NAMALWA (cell line): Measurements from ENCODE around the gene TCF19.

ENCODE experiments used
- DNase-seq: peaks from one replicate; pipeline ENCODE4 v3.0.0-alpha.2; 2015; ENCODE audit warnings: low spot score

The TCF19 gene, protein sequence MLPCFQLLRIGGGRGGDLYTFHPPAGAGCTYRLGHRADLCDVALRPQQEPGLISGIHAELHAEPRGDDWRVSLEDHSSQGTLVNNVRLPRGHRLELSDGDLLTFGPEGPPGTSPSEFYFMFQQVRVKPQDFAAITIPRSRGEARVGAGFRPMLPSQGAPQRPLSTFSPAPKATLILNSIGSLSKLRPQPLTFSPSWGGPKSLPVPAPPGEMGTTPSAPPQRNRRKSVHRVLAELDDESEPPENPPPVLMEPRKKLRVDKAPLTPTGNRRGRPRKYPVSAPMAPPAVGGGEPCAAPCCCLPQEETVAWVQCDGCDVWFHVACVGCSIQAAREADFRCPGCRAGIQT

DNA sequence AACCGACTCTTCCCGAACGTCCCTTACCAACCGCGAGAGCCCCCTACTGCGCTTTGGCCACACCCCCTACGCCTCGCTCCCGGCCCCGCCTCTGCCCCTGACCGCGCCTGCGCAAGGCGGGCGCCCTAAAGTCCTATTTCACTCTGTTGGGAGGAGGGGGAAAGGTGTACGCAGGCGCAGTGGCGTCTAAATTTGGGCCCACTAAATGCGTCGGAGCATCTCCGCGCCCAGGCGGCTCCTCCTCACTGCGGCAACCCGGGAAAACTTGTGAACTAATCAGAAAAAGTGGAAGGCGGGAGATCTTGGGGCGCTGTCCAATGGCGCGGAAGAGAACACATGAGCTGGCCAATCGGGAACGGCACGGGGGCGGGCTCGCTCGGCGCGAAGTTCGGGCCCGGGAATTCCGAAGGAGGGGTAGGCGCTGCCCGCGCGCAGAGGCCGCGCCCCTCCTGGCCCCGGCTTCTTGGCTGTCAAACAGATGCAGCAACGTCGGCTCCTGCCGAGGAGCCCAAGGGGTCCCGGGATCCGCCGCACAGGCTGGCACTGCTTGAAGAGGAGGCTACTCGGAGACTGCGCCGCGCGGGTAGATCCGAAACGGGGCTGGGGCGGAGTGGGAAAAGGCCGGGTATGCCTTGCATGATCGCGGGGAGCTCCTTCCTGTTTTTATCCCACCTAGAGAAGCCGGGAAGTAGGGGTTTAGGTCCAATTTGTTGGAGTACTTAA is at the start of gene TCF19:
Gene TCF19, plus strand, starts transcription at position 450 of the 723 bp plus-strand sequence. CDS start 881 bp downstream, outside the sequence.
- DNase-seq: peak; percentile 99

DNA sequence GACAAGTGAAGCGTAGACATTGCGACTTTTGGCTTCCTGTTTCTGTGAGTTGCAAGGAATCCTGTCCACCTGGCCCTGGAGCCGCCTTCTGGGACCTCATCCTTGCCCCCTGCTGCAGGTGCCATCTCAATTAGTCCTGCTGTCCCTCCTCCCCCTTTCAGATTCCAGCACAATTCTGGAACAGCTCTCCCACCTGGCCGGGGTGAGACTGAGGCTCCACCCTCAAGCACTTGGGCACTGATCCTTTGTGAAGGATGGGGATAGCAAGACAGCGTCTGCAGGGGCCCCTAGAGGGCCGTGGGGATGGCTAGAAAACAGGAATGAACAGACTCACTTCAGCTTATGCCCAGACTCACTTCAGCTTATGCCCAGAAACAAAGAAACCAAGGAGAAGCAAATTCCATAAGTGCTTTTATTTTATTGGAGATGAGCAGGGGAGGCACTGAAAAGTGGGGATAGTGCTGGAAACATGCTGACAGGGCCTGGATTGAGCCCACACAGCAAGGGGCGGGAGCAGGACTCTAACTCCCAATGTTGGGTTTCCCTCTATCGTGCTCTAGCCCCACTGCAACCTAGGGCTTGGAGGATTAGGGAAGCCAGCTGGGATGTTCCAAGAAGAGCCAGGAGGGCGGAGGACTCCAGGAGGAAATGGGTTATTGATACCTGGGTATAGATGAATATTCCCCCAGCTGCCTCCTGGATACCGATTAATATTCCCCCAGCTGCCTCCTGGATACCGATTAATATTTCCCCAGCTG is 47.4 kb upstream of the TCF19 start:
- DNase-seq: no peak

DNA sequence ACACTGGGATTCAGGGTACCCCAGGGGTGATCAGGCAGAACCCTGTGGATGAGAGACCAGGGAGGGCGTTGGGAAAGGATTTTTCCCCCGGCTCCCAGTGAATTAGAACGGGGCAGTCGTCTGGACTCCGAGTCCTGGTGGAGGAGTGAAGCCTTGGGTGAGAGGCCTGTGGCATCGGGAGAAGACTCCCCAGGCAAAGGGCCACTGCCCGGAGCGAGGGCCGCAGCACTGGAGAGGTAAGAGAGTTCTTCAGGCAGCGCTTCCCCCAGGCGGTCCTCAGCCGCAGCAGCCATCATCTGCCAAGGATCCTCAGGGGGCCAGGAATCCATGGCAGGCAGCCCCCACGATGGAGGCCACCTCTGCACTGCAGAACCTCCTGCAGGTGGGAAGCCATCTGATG is 46.7 kb upstream of the TCF19 start:
- no peak for DNase-seq

DNA sequence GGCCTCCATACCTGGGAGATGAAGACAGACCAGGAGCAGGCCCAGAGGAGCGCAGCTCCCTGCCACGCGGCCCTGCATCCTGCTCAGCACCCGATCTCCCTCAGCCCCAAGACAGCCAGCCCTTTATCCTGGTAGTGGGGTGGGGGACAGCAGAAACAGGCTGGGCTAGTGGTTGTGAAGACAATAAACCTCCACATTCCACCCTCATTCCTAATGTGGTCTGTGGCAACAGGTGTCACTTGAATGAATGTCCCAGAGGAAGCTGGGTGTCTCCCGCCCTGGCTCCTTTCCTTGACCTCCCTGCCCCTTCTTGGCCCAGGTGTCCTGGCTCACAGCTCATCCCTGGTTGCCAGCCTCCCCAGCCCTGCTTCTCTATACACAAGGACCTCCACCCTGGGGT is 45.9 kb upstream of the TCF19 start, which contains the start of gene C6orf15:
Gene C6orf15, minus strand, starts transcription at position 98 of the 400 bp plus-strand sequence. Its CDS starts 20 bp downstream, at position 78.
- no peak for DNase-seq

DNA sequence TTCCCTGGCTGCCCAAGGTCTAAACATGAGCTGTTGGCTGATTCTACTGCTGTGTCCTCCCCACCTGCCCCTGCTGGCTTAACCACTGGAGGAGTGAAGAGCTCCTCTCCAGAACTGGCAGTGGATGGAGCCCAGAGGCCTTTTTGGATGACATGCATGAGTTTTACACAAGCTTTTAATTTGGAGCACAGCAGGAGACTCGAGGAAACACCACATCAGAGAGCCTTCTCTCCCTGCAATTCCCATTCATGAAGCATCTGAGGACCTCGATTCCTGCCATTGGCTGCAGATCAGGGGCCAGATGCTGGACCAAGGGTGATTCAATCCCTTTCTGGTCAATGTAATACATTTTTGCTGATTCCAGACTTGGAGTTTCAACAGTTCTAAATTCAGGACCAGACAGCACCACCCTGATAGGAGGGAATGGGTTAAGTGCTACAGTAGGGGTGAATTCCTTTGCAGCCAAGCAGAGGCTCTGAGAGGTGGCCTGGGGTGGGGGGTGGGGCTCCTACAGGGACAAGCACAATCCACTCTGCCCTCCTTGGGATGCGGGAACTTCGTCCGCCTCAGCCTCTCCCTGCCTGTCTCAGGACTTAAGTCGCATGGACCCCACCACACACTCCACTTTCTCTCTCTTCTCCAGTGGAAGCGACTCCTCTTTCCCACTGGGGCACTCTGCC is 44.4 kb upstream of the TCF19 start:
- DNase-seq: no peak

DNA sequence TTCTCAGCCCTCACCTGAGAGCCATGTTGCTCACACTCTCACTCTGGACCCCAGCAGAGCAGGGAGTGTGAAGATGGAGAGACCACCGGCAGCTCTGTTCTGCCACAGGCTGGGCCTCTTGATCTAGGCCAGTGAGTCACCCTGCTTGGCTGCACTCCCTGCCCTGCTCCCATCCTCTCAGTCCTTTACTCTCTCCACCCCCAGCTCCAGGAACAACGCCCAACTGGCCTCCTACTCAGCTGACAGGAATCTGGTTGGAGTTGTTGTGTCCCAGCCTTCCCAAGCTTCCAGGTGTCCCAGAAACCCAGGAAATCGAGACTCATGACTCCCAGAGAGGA is 43.9 kb upstream of the TCF19 start, which contains the start of gene PSORS1C1:
Gene PSORS1C1, plus strand, starts transcription at position 260 of the 338 bp plus-strand sequence. CDS start 14,833 bp downstream, outside the sequence.
- DNase-seq: no peak

DNA sequence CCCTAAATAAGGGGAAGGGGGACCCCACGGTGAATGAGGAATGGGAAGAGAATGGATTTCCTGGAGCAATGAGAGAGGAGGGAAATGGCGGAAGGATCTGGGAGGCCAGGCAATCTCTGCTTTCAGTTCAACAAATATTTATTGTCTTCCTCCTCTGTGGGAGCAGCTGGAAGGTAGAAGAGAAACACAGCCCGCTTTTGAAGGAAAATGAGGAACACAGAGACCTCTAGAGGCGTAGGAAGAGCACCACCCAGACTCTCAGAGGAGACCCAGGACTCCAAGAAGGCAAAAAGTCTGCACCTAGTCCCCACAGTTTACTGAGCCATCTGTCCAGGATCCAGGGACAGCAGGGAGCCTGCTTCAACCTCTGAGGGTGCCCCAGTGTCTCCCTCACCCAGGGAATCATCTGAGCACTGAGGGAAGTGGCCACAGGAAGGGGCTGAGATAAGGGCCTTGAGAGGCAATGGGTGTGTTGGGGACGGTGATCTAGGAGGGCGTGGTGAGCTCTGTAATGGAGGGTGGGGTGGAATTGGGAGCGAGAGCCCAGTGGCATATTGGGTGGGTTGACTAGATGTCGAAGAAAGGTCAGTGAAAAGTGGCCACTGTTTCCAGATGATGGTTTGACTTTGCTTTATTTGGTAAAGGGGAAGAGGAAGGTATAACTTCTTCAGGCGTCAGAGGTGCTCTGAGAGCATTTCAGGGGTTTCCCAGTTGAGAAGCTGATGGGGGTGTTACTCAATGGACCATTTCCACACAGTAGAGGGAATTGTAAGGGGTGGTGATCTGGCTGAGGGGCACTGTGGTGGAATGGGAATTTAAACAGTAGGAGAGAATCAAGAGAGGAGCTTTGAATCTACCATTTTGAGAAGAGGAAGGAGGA is 43.2 kb upstream of the TCF19 start:
- peak; percentile 27 for DNase-seq

DNA sequence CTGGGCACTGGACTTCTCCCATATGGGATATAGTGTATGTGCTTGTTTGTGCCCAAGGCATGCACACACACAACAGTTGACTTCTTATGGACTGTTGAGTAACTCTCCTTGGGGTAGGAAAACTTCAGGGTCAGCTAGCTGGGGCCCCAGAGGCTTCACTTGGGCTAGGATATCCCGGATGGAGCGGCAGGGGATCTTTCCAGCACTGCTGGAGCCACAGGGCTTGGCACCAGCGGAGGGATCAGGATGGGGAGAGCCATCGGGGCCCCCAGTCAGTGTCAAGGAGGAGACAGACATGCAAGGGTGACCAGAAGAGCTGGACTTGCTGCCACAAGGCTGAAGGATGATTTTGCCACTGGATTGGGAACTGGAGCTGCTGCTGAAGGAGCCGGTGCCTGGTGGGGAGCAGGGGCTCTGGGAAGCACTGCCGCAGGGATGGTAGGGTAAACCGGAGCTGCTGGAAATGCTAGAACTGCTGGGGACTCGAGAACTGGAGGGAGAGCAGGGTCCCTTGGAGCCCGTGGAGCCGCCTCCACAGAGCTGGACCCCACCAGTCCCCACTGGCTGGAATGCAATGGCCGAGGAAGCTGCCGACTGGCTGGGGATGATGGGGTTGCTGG is 42.3 kb upstream of the TCF19 start:
- DNase-seq: no peak

DNA sequence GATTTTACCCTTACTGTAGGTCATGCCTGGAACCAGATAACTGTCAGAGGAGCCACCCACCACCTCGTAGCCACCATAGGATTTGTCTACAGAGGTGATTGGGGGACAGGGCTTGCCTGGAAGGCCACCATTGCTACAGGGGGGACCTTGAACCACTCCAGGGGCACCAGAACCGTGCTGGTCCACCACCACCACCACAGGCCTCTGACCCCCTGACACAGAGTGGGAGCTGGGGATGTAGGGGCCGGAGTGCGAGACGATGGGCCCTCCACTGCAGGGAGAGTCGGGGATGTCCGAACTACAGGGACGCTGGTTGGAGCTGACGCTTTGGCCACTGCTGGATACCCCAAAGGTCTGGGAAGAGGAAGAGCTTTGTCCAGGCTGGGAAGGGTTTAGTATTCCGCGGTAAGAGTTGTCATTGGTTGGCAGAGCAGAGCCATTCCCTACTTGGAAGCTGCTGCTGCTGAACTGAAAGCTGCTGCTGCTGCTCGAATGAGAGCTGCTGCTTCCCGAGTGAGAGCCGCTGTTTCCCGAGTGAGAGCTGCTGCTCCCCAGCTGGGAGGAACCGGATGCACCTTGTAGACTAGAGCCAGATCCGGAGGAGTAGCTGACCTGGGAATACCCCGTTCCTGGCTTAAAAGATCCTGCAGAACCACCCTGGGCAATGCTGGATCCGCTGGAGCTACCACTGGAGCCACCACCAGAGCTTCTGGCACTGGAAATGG is 41.6 kb upstream of the TCF19 start:
- no peak for DNase-seq

DNA sequence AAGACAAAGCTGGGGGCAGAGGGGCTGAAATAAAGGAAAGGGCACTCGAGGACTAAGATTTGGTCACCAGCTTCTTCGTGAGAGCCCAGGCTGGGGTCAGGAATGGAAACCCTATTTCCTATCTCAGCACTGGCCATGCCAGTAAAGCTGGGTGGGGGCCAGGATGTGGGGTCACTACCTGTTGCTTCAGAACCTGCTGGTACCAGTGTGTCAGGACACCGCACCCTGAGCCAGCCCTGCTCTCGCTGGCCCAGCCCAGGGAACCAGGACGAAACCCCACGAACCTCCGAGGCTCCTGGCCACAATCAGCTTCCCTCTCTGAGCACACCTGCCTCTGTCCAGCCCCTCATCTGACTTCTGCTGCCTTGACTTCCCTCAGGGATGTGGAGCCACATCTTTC is 40.2 kb upstream of the TCF19 start:
- no peak for DNase-seq

DNA sequence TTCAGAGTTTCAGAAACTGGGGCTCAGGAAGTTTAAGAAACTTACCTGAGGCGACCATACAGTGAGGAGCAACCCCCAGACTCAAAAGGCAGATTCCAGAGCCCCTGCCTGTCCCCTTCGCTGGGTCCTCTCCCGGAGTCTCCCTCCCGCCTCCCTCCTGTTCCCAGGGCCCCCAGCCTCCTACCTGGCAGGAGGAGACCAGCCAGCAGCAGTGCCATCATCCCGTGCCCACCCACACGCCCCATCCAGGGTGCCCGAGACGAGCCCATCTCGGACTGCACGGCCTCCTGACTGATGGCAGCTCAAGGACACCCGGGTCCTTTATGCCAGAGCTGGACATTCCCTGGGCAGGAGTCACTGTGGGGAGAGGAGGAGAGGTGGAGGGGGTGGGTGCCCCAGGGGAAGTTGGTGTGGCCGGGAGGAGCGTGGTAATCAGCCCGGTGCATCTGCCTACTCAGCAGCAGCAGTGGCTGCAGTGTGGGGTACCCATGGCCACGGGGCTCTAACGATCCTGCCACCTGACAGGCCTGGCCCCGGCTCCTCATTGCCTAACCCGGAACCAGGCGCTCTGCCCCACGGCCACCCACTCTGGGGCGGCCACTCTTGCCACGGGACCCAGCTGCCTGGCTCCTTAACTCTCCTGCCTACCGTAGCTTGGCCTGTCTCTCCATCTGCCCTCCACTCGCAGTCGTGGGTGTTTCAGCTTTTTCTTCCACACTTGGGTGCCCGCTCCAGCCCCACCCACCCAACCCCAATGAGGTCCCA is 38.1 kb upstream of the TCF19 start, which contains the start of gene CDSN:
Gene CDSN, minus strand, starts transcription at position 296 of the 765 bp plus-strand sequence. Its CDS starts 27 bp downstream, at position 269.
- no peak for DNase-seq

DNA sequence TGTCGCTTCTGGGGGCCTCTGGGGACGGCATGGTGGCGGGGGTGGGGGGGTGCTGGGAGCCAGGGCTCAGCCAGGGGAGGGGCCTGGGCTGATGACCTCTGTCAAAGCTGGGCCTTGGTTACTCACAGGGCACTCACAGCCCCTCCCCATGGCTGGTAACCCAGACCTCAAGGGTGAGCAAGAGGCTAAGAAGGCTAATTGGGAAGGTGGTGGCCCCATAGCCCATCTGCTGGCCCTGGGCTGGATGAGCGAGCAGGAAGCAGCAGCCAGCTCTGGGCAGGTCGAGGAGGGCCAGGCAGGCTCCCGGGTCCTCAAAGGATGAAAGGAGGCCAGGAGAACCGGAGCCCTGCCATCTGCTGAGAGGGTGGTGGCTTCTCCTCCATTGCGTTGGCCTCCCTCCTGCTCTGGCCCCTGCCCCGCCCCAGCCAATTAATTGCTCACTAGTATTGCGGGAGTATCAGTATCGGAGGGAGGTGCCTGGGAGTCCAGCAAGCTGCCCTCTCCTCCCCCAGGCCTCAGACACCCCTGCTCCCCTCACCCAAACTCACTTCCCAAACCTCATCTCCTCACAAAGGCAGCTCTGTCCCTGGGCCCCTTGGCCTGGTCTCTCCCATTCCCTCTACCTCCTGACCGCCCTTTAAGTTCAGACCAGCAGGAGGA is 37.1 kb upstream of the TCF19 start:
- DNase-seq: no peak

DNA sequence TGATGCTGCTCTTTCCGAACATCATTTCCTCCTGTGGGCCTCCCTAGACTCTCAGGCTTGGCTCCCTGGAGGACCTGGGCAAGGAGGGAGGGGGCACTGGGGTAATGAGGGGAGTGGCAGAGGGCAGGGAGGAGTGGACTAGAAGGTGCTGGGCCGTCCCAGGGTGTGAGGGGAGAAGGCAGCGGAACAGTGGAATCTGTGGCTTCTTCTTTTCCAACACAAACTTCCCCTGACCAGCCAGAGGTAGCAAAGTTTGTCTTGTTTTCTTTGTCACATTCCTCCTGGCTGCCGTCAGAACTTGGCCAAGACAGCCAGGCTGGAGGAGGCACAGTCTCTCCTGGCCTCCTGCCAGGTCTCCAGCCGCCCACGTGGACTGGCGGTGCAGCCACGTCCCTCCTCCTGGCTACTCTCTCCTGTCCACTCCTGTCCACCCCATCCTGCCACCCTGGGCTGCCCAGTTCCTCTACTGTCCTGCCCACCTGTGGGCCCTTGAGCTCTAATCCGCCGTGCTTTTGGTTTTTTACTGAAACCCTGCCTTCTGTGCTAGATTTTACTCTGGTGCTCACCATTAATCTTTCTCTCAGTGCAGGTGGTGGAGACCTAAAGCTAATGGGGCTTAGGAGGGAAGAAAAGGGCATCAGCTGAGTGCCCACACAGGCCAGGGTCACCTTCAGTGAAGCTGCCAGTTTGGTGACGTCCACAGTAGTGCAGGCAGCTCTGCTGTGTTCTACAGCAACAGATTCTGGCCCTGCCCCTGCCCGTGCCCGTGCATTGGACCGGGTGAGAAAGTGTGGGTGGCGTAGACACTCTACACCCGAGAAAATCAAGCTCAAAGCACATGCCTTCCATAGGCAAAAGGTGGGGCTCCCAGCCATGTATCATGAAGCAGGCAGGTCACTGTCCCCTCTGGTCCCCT is 35.3 kb upstream of the TCF19 start:
- no peak for DNase-seq

DNA sequence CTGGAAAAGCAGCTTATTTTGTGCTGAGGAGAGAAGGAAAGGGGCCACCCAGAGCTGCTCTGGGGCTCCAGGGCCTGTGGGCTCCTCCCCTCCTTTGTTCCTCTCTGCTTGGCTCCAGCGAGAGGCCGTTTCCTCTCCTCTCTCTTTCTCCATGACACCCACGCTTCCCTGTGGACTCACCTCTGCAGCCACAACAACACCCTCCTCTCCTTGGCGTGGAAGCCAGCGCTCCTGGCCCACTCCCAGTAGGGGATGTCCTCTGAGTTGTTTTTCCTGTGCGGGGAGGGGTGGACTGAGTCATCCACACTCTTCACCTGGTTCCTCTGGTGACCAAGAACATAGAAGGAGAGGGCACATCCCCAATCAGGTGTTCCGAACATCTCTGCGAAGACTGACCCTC is 33.2 kb upstream of the TCF19 start:
- no peak for DNase-seq

DNA sequence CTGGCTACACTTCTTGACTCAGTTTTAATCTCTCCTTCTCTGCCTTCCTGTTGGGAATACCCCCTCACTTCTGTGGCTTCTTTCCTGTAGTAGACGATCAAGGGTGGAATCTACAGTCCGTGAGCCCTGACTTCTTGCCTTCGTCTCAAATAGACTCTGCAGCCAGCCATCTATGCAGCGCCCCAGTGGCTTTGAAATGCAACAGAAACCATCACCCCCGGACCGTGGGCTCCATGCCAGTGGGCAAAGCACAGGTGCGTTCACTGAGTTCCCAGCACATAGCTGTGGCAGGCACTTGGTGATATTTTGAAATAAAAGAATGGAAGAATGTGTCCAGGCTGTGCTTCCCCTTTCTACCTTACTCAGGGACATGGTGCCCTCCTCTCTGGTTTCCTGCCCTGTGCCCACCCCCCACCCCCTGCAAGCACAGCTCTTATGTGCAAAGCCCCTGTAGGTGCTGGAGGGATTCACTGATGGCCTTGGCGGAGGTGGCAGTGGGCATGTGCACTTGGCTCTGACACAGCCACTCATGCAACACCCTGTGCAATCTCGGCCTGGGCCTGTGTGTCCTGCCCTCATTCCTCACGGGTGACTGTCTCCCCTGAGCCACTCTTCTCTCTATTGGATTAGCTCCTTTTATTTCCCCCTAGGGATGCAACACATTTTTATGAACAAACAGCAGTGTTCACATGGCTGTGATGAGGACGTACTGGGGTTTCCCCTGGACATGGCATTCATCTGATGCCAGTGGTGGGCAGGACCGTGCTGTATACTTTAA is 32.6 kb upstream of the TCF19 start:
- DNase-seq: no peak

DNA sequence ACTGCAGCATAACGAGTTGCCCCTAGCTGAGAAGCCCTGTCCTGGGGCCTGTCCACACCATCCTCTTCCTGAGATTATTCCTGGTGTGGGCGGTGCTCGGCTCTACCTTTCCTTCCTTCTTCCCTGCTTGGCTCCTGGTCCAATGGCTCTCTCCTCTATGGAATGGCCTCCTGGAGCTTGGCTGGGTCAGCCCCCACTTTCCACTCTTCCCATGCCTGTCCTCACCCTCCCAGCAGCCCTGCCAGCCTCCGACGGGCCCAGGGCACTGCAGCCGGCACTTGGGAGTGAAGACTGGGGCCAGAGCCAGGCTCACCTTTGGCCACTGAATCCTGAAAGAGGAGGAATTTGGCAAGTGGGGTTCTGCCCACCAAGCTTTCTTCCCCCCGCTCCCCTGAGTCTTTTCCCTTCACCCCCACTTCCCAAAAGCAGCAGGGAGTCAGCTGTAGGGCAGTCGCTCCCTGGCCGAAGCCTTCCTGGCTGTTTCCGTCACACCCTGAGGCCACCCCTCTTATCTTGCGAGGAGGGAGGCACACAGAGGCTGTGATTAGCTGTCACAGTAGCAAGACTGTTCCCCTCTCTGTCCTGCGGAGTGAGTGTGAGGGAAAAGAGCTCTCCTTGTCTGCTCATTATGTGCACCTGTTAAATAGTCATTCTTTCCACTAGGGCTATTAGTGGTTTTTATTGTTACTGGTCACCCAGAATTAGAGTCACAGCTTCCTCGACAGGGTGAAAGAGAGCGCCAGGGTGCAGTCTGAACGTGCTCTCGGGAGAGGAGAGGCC is 31.8 kb upstream of the TCF19 start:
- peak; percentile 36 for DNase-seq
